Breast epithelium (tissue), 3 donors: ENCODE data around the gene RABGAP1L.

Source experiments
- CTCF ChIP-seq, 3 donors: fragments of 450-650 bp; IDR thresholded peaks; one replicate each; pipeline ENCODE4 v1.5.1; 2016 to 2017; ENCODE audit warnings: antibody characterized with exemption in 3 of 3, mild to moderate bottlenecking in 3 of 3, moderate library complexity in 3 of 3
- POLR2A ChIP-seq: fragments of 450-650 bp; IDR thresholded peaks from one replicate; pipeline ENCODE4 v1.6.1; 2016; ENCODE audit warnings: antibody characterized with exemption, mild to moderate bottlenecking, moderate library complexity

- TF ChIP-seq CTCF (IDR thresholded peaks at IDR 0.05) (no peak), POLR2A (no peak)
These were observed 845.9 kb downstream of the RABGAP1L start for GRCh38 chr1:175005085-175005783.
